K562 (cell line): Measurements from ENCODE around the gene DIS3L2. TPM values are rescaled to one million over a fixed set of nuclear protein-coding genes. Genes with fewer than 3 reads are reported as not detected.

Experiments
- ATAC-seq: fragments of 200-7000 bp; cut with Tn5 transposase; 3 replicates; pipeline ENCODE4 v1.9.1; 2020; ENCODE audit warnings: moderate library complexity
- BruUV-seq: library from RNA; stranded (reverse); fragments of 400-500 nt; replicated peaks from 2 replicates; lab custom pipeline; 2021; lab: Mats Ljungman, UMichigan
- CTCF ChIA-PET: fragments of 300-600 bp; formaldehyde crosslinking; extraction: SDS; loops from one replicate; lab custom pipeline; 2021; ENCODE audit warnings: low intra/inter-chr PET ratio; lab: Yijun Ruan, JAX
- POLR2A ChIA-PET: fragments of 300-600, 350-650 bp; sonication (Branson Sonifier 250); formaldehyde crosslinking; extraction: SDS; loops from one replicate; lab custom pipeline; 2021; ENCODE audit warnings: antibody characterized with exemption, inconsistent platforms; lab: Yijun Ruan, JAX
- DNase-seq, 4 experiments: peaks; one replicate each; pipeline versions ENCODE4 v3.0.0 to v3.0.0-alpha.2; 2011 to 2018; ENCODE audit warnings: low spot score in 3 of 4, mixed read lengths in 3 of 4; ENCODE audit errors: extremely low read depth in 1 of 4
- FAIRE-seq: peaks from 2 replicates; lab custom pipeline; 2011; peaks lifted over from hg19 to GRCh38; lab: Jason Lieb, UNC
- H2AFZ ChIP-seq: 2 replicates; pipeline ENCODE4 v1.6.0; 2011; ENCODE audit warnings: low read depth, low read length, control low read depth, inconsistent platforms
- H3K27ac ChIP-seq: fragments of 200-600 bp; 3 replicates; pipeline ENCODE4 v1.8.0; 2011; ENCODE audit warnings: low read depth, mild to moderate bottlenecking, control low read depth, inconsistent platforms, low read length, moderate library complexity, mixed read lengths; ENCODE audit errors: extremely low read depth
- H3K27me3 ChIP-seq, 2 experiments: fragments of 300-600 bp in 1 of 2; 2 replicates in 1 of 2; 3 replicates in 1 of 2; pipeline versions ENCODE4 v1.6.0 to v1.8.0; 2011; ENCODE audit warnings: inconsistent platforms in 2 of 2, low read length in 2 of 2, mild to moderate bottlenecking in 1 of 2, mixed read lengths in 1 of 2, moderate library complexity in 1 of 2; ENCODE audit not compliant: control insufficient read depth in 2 of 2, insufficient read depth in 2 of 2
- H3K36me3 ChIP-seq: fragments of 300-600 bp; 3 replicates; pipeline ENCODE4 v1.8.0; 2011; ENCODE audit warnings: mild to moderate bottlenecking, low read length, inconsistent platforms; ENCODE audit not compliant: control insufficient read depth, insufficient read depth
- H3K4me1 ChIP-seq, 2 experiments: fragments of 200-600 bp in 1 of 2; replicated peaks in 1 of 2; 2 replicates in 1 of 2; 3 replicates in 1 of 2; pipeline versions ENCODE4 v1.5.1 to v1.8.0; 2011; ENCODE audit warnings: inconsistent platforms in 2 of 2, low read length in 2 of 2, mild to moderate bottlenecking in 1 of 2, mixed read lengths in 1 of 2, moderate library complexity in 1 of 2; ENCODE audit not compliant: control insufficient read depth in 2 of 2, insufficient read depth in 2 of 2
- H3K4me2 ChIP-seq: 2 replicates; pipeline ENCODE4 v1.6.1; 2011; ENCODE audit warnings: low read length, control low read depth, inconsistent platforms, mixed read lengths; ENCODE audit not compliant: insufficient read depth
- H3K4me3 ChIP-seq: fragments of 200-600 bp; sonication (generic), shearing (Covaris generic); 2 replicates; pipeline ENCODE4 v1.5.1; 2016; ENCODE audit warnings: control low read depth, inconsistent platforms
- H3K79me2 ChIP-seq: fragments of 200-600 bp; 3 replicates; pipeline ENCODE4 v1.8.0; 2011; ENCODE audit warnings: low read length, inconsistent platforms; ENCODE audit not compliant: control insufficient read depth, insufficient read depth
- H3K9ac ChIP-seq, 2 experiments: 2 replicates each; pipeline versions ENCODE4 v1.6.0 to v1.6.1; 2011; ENCODE audit warnings: low read depth in 2 of 2, low read length in 2 of 2, control low read depth in 1 of 2, inconsistent platforms in 1 of 2, mild to moderate bottlenecking in 1 of 2, mixed read lengths in 1 of 2; ENCODE audit not compliant: insufficient read depth in 1 of 2
- H3K9me1 ChIP-seq: one replicate; pipeline ENCODE4 v1.6.0; 2011; ENCODE audit warnings: inconsistent platforms, mild to moderate bottlenecking, low read length, moderate library complexity; ENCODE audit not compliant: control insufficient read depth, insufficient read depth
- H3K9me3 ChIP-seq: replicated peaks from 2 replicates; pipeline ENCODE4 v1.5.1; 2011; ENCODE audit warnings: low read depth, low read length, inconsistent platforms; ENCODE audit not compliant: control insufficient read depth, insufficient read depth
- H4K20me1 ChIP-seq: replicated peaks from 2 replicates; pipeline ENCODE4 v1.6.1; 2011; ENCODE audit warnings: low read length, inconsistent platforms, mixed read lengths; ENCODE audit not compliant: control insufficient read depth, insufficient read depth
- BMI1 ChIP-seq: fragments of 150-350 bp; IDR thresholded peaks from 2 replicates; pipeline ENCODE4 v1.6.1; 2014; ENCODE audit warnings: low read length
- C11orf30 ChIP-seq: fragments of 450-650 bp; IDR thresholded peaks from 2 replicates; pipeline ENCODE4 v1.6.1; 2016; ENCODE audit warnings: low read depth, mild to moderate bottlenecking
- DACH1 ChIP-seq: fragments of 450-650 bp; IDR thresholded peaks from 2 replicates; pipeline ENCODE4 v1.6.1; 2018; ENCODE audit not compliant: partially characterized antibody
- NR4A1 ChIP-seq, 2 experiments: fragments of 250-450 bp in 1 of 2; fragments of 450-650 bp in 1 of 2; sonication (Bioruptor Pico) in 1 of 2; IDR thresholded peaks; 2 replicates each; pipeline versions ENCODE4 v1.4.0 to v1.6.1; 2016 to 2020; ENCODE audit warnings: mild to moderate bottlenecking in 2 of 2, missing compliant biosample characterization in 1 of 2, missing genetic modification characterization in 1 of 2, moderate library complexity in 1 of 2
- TAF7 ChIP-seq: fragments of 450-650 bp; IDR thresholded peaks from 2 replicates; pipeline ENCODE4 v1.6.1; 2016; ENCODE audit warnings: missing genetic modification characterization, missing compliant biosample characterization
- ZNF316 ChIP-seq: fragments of 450-650 bp; IDR thresholded peaks from 2 replicates; pipeline ENCODE4 v1.6.1; 2016
- WGBS: fragments of 100-300 bp; shearing (Covaris generic); methylation state at CpG from one replicate; pipeline ENCODE4 v1.1.6; 2016; ENCODE audit warnings: low coverage, mixed read lengths; ENCODE audit not compliant: insufficient coverage; ENCODE audit errors: missing lambda C conversion rate; 5-methylcytosine and 5-hydroxymethylcytosine counted together
- in situ Hi-C: fragments of 300-500 bp; cut with MboI; formaldehyde crosslinking; loops from 4 replicates; pipeline ENCODE4 v1.15.0; 2018; ENCODE audit warnings: inconsistent platforms, mixed read lengths
- intact Hi-C: fragments of 100-400 bp; cut with micrococcal nuclease; formaldehyde crosslinking; loops from 2 replicates; pipeline ENCODE4 v1.14.2; 2022
- polyA plus RNA-seq, 8 experiments: library from polyadenylated mRNA; depleted of rRNA in 4 of 8; stranded (reverse) in 5 of 8; unstranded in 3 of 8; fragments of >200 nt; fragmentation: Nextera tagmentation in 2 of 8; fragmentation: Illumina TruSeq in 1 of 8; extraction: Ambion mirVana in 2 of 8; extraction: Trizol in 1 of 8; gene quantifications; 2 replicates each; pipeline versions ENCODE4 v1.2.1 to v1.2.3, GENCODE V29; 2011 to 2014; ENCODE audit warnings: inconsistent platforms in 1 of 8, missing spikeins in 1 of 8
- total RNA-seq, 7 experiments: library from RNA; depleted of rRNA in 6 of 7; stranded (reverse); fragments of >200 nt in 6 of 7; fragmentation: Illumina TruSeq in 2 of 7; extraction: Trizol in 2 of 7; gene quantifications; 2 replicates each; pipeline versions ENCODE4 v1.2.1 to v1.2.3, GENCODE V29; 2011 to 2021; ENCODE audit warnings: low replicate concordance in 1 of 7
- TF ChIP-seq, protein P1 (sequence below): fragments of 250-450 bp; sonication (Bioruptor Pico); IDR thresholded peaks from 2 replicates; pipeline ENCODE4 v1.4.0; 2020

The DIS3L2 gene
- total and polyA plus RNA-seq, 9 of the 15 experiments (the other 6 are each of a cell fraction or from before 2014, with no cell fraction given): 1.5 to 19.2 (median 11.2) TPM

DNA sequence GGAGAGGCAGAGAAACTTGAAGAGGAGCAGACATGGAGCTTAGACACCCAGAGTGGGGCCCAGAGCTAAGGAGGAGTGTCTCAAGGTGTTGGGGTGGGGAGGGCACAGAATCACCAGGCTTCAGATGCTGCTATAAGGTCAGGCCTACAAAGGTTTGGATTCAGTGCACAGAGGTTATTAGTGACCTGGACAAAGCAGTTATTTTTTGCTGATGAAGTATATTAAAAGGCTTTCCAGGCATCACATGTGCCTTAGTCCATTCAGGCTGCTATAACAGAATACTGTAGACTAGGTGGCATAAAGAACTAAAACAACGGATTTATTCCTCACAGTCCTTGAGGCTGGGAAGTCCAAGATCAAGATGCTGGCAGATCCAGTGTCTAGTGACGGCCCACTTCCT, 271.4 kb downstream of the DIS3L2 start:
- Histone ChIP-seq H3K9me1 (no peaks in the 10 kb centered on the region), H3K4me3 (no peak overlapping the region), H3K27me3 (no peaks in the 10 kb centered on the region), H3K9me3 (no peaks in the 10 kb centered on the region), H3K79me2 (no peaks in the 10 kb centered on the region), H3K4me1 (no peaks in the 10 kb centered on the region), H3K4me2 (no peak overlapping the region), H3K27ac (no peak overlapping the region), H2AFZ (no peak overlapping the region), H3K9ac (no peak overlapping the region), H3K36me3 (no peaks in the 10 kb centered on the region), H4K20me1 (no peaks in the 10 kb centered on the region)
- intact Hi-C loops: no loop called here
- TF ChIP-seq ZNF316 (peak; percentile 34; the same call in 1 of the 2 replicates), DACH1 (no peak), C11orf30 (0 out of 2 replicates have a peak, but pooled peaks have one; percentile 14)
- ATAC-seq (no peak), FAIRE-seq (no peak), DNase-seq (no peak)
- POLR2A ChIA-PET: interaction anchor here (0.6 to 1.0 kb wide), 2 partner anchors 14 to 24 kb away, joined by 3 read pairs; no protein-coding TSS in a partner anchor
- in situ Hi-C loops: no loop called here
- WGBS: 67% methylated on average over 2 of the region's 2 CpGs
- CTCF ChIA-PET: no interaction called here
- BruUV-seq: no TSS peak

DNA sequence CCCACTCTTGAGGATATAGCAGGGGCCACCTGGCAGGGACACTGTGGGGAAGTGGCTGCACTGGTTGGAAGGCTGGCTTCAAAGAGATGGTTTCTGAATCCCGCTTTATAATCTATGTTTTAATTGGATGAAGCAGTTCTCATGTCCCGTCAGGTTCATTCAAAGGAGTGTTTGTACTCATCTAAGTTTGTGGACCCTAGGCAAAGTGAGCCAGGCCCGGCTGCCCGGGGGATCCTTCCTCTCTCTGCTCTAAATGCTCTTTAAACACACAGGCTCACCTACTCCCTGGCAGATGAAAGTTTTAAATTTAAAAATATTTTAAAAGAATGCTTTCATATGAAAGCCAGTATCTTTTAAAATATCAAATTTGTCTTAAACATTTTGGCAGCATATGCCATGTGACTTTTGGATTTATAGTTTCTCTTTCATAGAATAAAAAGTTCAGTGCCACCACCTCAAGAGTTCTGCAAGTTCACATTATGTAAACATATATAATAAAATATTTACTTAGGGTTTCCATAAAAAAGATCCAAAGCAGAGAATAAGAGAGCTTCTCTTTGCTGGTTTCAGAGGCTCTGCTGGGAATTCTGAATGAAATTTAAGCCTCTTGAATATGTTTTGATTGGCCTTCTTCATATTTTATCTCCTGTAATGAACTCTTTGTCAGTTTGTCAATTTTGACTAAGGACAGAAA, 273.6 kb downstream of the DIS3L2 start:
- in situ Hi-C loops: no loop called here
- no peak for ATAC-seq
- CTCF ChIA-PET: no interaction called here
- Histone ChIP-seq H3K9ac (no peak overlapping the region), H4K20me1 (no peaks in the 10 kb centered on the region; the same call in 1 of the 2 replicates), H3K27ac (no peak overlapping the region), H3K36me3 (0 out of 3 replicates have a peak, but pooled peaks cover 3% of the 10 kb centered on the region), H3K4me1 (no peaks in the 10 kb centered on the region), H3K4me2 (no peak overlapping the region), H3K9me1 (no peaks in the 10 kb centered on the region), H3K9me3 (no peaks in the 10 kb centered on the region), H2AFZ (no peak overlapping the region), H3K4me3 (no peak overlapping the region), H3K79me2 (no peaks in the 10 kb centered on the region), H3K27me3 (no peaks in the 10 kb centered on the region)
- 69% methylated on average over 4 of the region's 4 CpGs for WGBS
- no TSS peak for BruUV-seq
- POLR2A ChIA-PET: no interaction called here
- intact Hi-C loops: loop anchor here (5.0 kb wide), 1 partner anchor 287 kb away; the partner anchor contains the start of gene PRSS56
- FAIRE-seq: no peak
- no peak for DNase-seq
- TF ChIP-seq BMI1: no peak
- TF ChIP-seq, protein P1, sequence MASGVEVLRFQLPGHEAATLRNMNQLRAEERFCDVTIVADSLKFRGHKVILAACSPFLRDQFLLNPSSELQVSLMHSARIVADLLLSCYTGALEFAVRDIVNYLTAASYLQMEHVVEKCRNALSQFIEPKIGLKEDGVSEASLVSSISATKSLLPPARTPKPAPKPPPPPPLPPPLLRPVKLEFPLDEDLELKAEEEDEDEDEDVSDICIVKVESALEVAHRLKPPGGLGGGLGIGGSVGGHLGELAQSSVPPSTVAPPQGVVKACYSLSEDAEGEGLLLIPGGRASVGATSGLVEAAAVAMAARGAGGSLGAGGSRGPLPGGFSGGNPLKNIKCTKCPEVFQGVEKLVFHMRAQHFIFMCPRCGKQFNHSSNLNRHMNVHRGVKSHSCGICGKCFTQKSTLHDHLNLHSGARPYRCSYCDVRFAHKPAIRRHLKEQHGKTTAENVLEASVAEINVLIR (CRISPR knock-in tag): no peak
- no peak for TF ChIP-seq TAF7 (tag)
- no peak for TF ChIP-seq NR4A1 (CRISPR knock-in tag; IDR thresholded peaks at IDR 0.05)
- no peak for TF ChIP-seq NR4A1 (tag; IDR thresholded peaks at IDR 0.05)
